ENCODE data around the gene SRPRA. TPM values are rescaled to one million over a fixed set of nuclear protein-coding genes. Genes with fewer than 3 reads are reported as not detected.

Gene SRPRA
- total and polyA plus RNA-seq, 4 donors = 28.7 to 143 (median 102) TPM

DNA sequence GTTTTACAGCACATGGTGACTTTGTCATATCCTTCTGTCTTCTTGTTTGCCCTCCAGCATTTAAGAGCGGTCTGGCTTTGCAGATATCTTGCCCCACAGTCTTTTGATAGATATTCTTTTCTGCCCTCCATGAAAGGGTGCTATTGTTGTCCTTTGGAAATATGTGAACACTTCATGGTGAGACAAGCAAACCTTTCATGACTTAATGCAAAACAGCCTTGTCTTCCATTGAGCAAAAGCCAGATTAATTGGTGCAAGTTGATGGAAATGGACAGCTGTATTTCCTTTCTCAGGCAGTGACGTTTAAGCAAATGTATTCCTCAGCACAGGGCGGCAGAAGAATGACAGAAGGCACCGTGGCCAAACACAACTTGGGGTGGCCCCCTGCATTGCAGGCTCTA, 39.6 kb upstream of the SRPRA start:
- no peaks in the 10 kb centered on the region for H3K9me3 ChIP-seq (ENCODE audit: control insufficient read depth in 4 of 4, low read length in 3 of 4)
- H3K36me3 ChIP-seq (ENCODE audit: control insufficient read depth in 4 of 4, insufficient read depth in 3 of 4, low read depth in 1 of 4, low read length in 3 of 4) = peaks cover 0 to 3% (median under 1%) of the 10 kb centered on the region in 4 donors
- no peak for DNase-seq (ENCODE audit: low spot score)
- TF ChIP-seq FOXA2 (IDR thresholded peaks at IDR 0.05) (no peak), RXRA (IDR thresholded peaks at IDR 0.05) (no peak), FOXA1 (IDR thresholded peaks at IDR 0.05) (no peak), JUND (IDR thresholded peaks at IDR 0.05) (no peak), RAD21 (IDR thresholded peaks at IDR 0.05) (no peak), EGR1 (IDR thresholded peaks at IDR 0.05; ENCODE audit: low read depth in 2 of 2) (no peak), HNF4A (conservative IDR thresholded peaks at IDR 0.05) (no peak)
- TF ChIP-seq, protein P1, sequence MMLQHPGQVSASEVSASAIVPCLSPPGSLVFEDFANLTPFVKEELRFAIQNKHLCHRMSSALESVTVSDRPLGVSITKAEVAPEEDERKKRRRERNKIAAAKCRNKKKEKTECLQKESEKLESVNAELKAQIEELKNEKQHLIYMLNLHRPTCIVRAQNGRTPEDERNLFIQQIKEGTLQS (IDR thresholded peaks at IDR 0.05) = no peak
- no peaks in the 10 kb centered on the region for H3K27me3 ChIP-seq (ENCODE audit: control insufficient read depth in 4 of 4, insufficient read depth in 4 of 4, low read length in 3 of 4)
- H3K4me3 ChIP-seq (ENCODE audit: low read depth in 1 of 3, low read length in 3 of 3) = no peak overlapping the region
- H3K27ac ChIP-seq (ENCODE audit: low read depth in 1 of 2, low read length in 2 of 2) = no peak overlapping the region
- 91% methylated on average over 4 of the region's 4 CpGs for WGBS
- H3K9ac ChIP-seq (ENCODE audit: low read depth in 1 of 2, low read length in 2 of 2) = no peak overlapping the region
- H3K4me1 ChIP-seq (ENCODE audit: control insufficient read depth in 4 of 4, insufficient read depth in 4 of 4, low read length in 3 of 4) = peaks cover 0 to 17% (median 12%) of the 10 kb centered on the region in 4 donors

DNA sequence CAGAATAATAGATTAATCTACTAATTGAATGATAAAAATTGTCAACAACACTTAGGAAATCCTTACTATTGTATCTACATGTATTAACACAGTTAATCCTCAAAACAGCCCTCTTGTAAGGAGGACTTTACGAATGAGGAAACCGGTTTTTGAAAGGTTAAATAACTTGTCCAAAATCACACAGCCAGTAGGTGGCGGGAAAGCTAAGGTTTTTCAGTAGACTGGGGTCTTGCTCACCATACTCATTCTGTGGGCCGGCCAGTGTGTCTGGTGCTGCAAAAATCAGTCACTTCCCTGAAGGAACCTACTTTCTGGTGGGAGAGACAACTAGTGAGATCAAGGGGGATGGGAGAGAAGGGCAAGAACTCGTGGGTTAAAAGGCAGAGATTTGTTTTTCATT, 39.0 kb upstream of the SRPRA start:
- no peak overlapping the region for H3K27ac ChIP-seq (ENCODE audit: low read depth in 1 of 2, low read length in 2 of 2)
- no peak overlapping the region for H3K4me3 ChIP-seq (ENCODE audit: low read depth in 1 of 3, low read length in 3 of 3)
- no peak for DNase-seq (ENCODE audit: low spot score)
- TF ChIP-seq YY1 (IDR thresholded peaks at IDR 0.05) = no peak
- peak; percentile 52 to 64 for TF ChIP-seq RAD21 (IDR thresholded peaks at IDR 0.05)
- no peaks in the 10 kb centered on the region for H3K9me3 ChIP-seq (ENCODE audit: control insufficient read depth in 4 of 4, low read length in 3 of 4)
- H3K36me3 ChIP-seq (ENCODE audit: control insufficient read depth in 4 of 4, insufficient read depth in 3 of 4, low read depth in 1 of 4, low read length in 3 of 4) = peaks cover 0 to 3% (median under 1%) of the 10 kb centered on the region in 4 donors
- no peaks in the 10 kb centered on the region for H3K27me3 ChIP-seq (ENCODE audit: control insufficient read depth in 4 of 4, insufficient read depth in 4 of 4, low read length in 3 of 4)
- H3K4me1 ChIP-seq (ENCODE audit: control insufficient read depth in 4 of 4, insufficient read depth in 4 of 4, low read length in 3 of 4) = peaks cover 0 to 18% (median 13%) of the 10 kb centered on the region in 4 donors
- WGBS = 63% methylated on average over 5 of the region's 5 CpGs
- no peak overlapping the region for H3K9ac ChIP-seq (ENCODE audit: low read depth in 1 of 2, low read length in 2 of 2)

DNA sequence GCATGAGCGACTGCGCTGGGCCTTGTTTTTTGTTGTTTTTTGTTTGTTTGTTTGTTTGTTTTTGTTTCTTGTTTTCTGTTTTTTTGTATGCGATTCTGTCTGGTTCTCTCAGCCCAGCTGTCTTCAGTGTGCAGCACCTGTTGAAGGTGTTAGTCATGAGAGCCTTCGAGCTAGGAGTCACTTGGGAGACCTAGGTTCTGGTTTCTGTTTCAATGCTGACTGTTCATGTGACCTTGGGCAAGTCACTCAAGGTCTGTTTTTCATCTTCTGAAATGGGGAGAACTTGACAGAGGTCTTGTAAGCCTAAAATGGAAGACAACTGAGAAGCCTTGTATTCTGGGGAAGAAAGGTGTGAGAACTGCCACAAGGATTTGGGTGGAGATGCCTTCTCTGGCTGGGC, 37.0 kb upstream of the SRPRA start:
- peaks cover 0 to 3% (median 2%) of the 10 kb centered on the region in 4 donors for H3K36me3 ChIP-seq (ENCODE audit: control insufficient read depth in 4 of 4, insufficient read depth in 3 of 4, low read depth in 1 of 4, low read length in 3 of 4)
- H3K27me3 ChIP-seq (ENCODE audit: control insufficient read depth in 4 of 4, insufficient read depth in 4 of 4, low read length in 3 of 4) = no peaks in the 10 kb centered on the region
- DNase-seq (ENCODE audit: low spot score) = no peak
- no peak overlapping the region for H3K27ac ChIP-seq (ENCODE audit: low read depth in 1 of 2, low read length in 2 of 2)
- 91% methylated on average over 4 of the region's 4 CpGs for WGBS
- H3K9ac ChIP-seq (ENCODE audit: low read depth in 1 of 2, low read length in 2 of 2) = no peak overlapping the region
- no peaks in the 10 kb centered on the region for H3K9me3 ChIP-seq (ENCODE audit: control insufficient read depth in 4 of 4, low read length in 3 of 4)
- H3K4me1 ChIP-seq (ENCODE audit: control insufficient read depth in 4 of 4, insufficient read depth in 4 of 4, low read length in 3 of 4) = peaks cover 0 to 15% (median 12%) of the 10 kb centered on the region in 4 donors
- TF ChIP-seq NR2F2 (IDR thresholded peaks at IDR 0.05) (no peak), EGR1 (IDR thresholded peaks at IDR 0.05; ENCODE audit: low read depth in 2 of 2) (no peak), TAF1 (conservative IDR thresholded peaks at IDR 0.05) (no peak), YY1 (IDR thresholded peaks at IDR 0.05) (no peak)
- TF ChIP-seq, protein P2, sequence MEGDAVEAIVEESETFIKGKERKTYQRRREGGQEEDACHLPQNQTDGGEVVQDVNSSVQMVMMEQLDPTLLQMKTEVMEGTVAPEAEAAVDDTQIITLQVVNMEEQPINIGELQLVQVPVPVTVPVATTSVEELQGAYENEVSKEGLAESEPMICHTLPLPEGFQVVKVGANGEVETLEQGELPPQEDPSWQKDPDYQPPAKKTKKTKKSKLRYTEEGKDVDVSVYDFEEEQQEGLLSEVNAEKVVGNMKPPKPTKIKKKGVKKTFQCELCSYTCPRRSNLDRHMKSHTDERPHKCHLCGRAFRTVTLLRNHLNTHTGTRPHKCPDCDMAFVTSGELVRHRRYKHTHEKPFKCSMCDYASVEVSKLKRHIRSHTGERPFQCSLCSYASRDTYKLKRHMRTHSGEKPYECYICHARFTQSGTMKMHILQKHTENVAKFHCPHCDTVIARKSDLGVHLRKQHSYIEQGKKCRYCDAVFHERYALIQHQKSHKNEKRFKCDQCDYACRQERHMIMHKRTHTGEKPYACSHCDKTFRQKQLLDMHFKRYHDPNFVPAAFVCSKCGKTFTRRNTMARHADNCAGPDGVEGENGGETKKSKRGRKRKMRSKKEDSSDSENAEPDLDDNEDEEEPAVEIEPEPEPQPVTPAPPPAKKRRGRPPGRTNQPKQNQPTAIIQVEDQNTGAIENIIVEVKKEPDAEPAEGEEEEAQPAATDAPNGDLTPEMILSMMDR (IDR thresholded peaks at IDR 0.05; ENCODE audit: low read depth, low read length, missing input control) = no peak
- TF ChIP-seq, protein P3, sequence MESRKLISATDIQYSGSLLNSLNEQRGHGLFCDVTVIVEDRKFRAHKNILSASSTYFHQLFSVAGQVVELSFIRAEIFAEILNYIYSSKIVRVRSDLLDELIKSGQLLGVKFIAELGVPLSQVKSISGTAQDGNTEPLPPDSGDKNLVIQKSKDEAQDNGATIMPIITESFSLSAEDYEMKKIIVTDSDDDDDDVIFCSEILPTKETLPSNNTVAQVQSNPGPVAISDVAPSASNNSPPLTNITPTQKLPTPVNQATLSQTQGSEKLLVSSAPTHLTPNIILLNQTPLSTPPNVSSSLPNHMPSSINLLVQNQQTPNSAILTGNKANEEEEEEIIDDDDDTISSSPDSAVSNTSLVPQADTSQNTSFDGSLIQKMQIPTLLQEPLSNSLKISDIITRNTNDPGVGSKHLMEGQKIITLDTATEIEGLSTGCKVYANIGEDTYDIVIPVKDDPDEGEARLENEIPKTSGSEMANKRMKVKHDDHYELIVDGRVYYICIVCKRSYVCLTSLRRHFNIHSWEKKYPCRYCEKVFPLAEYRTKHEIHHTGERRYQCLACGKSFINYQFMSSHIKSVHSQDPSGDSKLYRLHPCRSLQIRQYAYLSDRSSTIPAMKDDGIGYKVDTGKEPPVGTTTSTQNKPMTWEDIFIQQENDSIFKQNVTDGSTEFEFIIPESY (IDR thresholded peaks at IDR 0.05) = no peak
- no peak overlapping the region for H3K4me3 ChIP-seq (ENCODE audit: low read depth in 1 of 3, low read length in 3 of 3)

Data from liver (tissue), 9 donors.